GM20431 (cell line): ENCODE measurements around the gene TCF4.

Experiments used
- in situ Hi-C: fragments of 300-500 bp; cut with MseI, MboI; formaldehyde crosslinking; loops from one replicate; pipeline ENCODE4 v1.15.0; 2020; ENCODE audit warnings: low sequenced_read_pairs; ENCODE audit not compliant: unreplicated experiment

TCF4 gene

DNA sequence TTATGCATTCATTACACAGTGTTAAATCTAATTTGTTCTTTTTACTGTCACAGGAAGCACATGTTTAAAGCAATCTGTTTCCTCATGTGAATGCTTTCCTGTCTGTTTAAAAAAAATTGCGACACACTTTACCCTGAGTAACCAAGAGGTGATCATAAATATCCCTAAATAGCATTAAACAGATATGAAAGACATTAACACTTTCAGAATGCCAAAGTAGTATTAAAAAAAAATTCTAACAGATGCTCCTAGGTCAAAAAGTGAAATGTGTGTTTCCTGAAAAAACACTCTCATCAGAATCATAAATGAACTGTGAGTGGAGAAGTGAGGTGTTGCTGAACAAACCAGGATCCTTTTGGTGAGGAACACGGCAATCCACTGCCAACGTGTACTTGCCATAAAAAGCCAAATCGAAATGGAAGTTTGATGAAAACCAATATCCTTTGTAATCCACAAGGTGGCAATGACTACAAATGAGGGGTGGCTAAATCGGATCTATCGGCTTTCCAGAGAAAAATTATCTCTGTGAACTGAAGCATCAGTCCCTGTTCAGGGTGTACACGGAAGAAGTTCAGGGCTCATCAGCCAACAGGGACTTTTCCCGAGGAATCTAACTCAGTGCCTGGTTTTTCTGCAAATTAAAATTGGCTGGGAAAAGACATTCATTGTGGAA is 248.9 kb downstream of the TCF4 start:
- in situ Hi-C loops: no loop called here

DNA sequence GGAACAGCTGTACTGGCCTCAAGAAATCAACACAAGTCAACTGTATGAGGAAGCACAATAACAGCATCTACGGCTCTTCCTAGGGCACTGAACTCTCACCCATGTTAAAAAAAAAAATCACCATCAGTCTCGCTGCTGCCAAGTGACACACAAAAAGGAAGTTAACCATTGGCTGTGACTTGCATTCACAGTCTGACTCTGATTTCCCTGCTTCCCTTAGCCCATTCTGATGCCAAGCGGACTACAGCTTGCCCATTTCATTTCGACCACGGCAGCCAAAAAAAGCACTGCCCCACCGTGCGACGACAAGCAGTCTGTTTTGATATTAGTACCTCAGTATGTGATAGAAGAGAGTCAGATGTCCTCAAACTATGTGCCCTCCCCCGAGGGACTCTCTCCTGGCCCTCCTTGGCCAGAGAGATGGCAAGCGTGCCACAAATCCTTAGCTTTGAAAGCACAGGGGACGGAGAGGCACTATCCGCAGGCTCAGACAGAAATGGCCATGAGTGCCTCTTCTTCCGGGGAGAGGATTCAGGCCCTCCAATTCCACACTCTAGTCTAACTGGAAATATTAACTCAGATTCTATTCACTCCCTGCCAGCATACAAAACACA is 250.0 kb downstream of the TCF4 start:
- in situ Hi-C loops: no loop called here

DNA sequence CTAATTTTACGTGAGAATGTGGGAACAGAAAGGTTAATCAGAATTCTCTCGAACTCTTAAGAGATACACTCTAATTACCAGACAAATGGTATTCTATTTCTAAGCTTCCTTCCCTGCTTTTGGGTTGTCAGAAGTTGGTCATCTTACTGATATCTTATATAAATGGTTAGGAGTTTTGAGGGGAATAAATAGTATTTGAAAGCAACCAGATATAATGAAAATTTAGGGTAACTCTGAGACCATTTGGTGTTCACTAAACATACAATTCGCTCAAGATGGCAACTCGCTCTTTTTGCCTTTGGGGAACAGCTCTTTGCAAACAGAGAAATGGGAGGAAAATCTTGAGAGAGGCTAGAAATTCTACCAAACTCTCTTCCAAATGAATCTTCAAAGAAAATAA is 250.9 kb downstream of the TCF4 start:
- in situ Hi-C loops: no loop called here

DNA sequence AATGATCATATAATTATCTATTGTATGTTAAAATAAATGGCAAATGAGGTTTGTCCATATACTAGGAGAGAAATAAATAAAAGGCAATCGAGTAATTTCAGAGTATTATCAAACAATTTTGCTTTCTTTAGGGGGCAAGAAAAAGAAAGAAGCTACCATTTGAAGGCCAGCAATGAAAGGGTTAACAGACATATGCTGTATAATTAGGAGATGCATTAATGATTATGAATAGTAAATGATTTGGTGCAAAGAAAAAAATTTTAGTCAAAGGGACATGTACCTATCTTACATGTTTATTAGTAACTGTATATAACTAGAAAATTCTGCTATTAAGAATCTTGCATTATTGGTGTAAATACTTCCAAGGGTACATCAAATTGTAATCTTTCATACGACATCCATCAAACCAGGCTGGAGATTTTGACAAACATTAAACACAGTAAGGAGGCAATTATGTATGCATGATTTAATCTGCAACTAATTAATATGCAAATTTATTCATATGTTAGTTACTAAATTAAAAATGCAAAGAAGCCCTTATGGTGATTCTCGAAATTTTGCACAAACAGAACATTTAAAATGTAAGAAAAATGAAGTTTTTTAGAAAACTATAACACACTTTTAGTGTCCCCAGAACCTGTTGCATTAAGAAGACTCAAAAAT is 251.4 kb downstream of the TCF4 start:
- in situ Hi-C loops: no loop called here

DNA sequence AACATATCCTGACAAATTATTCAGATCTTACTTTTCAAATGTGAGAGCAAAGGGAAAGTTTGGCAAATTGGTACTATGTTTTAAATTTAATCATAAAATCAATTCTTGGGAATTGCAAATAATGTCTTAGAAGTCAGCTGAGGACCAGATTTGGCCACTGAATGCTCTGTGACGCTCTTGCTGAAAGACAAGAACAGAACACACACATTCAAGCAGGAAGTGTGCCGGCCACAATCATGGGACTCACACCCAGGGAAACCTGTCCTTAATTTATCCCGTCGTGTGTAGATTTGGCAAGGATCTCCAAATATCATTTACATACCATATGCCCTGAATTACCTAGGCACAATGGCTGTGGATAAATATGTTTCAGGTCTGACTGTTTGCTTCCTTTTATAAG is 253.1 kb downstream of the TCF4 start:
- in situ Hi-C loops: no loop called here

DNA sequence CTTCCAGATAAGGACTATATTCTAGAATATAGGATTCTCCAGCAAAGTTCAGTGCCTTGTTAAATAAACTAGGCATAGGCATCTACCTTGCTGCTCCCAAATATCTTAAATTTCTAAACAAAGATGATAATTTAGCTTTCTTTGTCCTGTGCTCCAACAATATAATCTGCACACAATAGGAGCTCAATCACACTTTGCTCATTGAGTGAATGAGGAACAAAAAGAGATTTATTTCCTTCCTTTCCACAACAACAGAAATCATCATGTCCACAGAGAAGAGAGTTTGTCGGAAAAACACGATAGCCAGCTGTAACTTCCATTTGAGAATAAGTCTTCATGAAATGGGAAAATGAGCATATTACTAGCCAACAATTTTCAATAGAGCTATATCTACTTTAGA is 256.7 kb downstream of the TCF4 start:
- in situ Hi-C loops: no loop called here

DNA sequence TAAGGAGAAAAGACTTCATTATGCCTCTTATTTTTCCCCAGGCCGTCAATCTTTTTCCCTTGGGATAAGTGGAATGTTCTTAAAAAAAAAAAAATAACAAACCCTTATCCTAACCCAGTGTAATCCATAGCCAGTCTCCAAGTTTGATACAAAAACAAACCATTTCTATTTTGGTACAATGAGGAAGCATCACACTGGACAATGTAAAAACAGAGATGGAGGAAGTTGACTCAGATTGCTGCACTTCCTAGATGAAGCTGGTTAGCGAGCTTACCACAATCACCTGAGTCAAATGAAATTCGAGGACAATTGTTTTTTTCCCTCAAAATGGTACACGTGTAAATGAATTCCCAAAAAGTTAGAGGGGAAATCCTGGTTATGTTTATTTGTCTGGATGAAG is 259.7 kb downstream of the TCF4 start:
- in situ Hi-C loops: no loop called here

DNA sequence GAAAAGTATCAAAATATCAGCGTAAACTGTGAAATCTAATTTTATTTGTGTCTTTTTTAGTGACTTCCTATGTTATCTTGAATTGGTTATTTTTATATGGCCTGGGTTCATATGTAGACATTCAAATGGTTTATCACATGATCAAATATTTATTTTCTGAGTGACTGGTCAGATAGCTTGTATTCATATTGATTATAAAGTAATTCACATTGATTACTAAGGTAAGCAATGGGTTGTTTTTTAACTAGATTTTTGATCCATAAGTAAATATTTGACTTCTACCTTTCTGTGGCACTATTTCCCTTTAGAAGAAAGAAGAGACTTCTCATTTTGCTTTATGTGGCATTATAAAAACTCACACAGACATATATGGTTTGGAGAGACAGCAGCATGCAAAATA is 260.5 kb downstream of the TCF4 start:
- in situ Hi-C loops: no loop called here

DNA sequence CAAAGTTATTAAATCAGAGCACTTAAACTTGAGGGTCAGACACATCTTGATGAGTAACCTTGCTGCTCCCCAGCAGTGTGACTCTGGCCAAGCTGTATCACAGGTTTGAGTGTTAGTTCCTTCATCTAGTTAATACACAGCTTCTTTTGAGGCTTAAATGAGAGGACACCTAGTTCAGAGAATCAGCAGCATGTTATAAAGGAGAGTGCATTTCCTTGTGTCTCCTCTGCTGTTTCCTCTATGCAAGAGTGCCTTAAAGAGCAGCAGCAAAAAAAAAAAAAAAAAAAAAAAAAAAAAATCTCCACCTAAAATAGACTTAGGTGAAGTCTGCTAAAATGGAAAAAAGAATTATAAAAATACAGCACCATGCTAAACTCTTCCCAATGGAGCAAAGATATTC is 261.9 kb downstream of the TCF4 start:
- in situ Hi-C loops: no loop called here

DNA sequence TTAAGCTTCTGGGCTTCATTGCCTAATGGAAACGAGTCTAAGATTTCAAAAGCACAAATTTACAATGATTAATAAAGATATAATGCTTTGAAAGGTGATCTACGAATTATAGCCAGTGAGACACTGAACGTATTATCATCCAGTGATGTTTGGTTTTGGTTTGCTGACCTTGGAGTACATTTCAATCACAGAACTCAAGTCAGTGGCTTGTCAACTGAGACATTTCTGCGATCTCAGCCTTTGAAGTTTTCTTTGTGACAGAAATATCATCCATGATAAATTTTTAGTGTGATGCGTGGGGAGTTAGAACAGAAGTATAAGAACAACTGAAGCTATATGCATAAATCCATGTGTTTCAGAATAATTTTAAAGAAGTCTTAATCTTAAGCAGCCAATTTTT is 263.8 kb downstream of the TCF4 start:
- in situ Hi-C loops: no loop called here

DNA sequence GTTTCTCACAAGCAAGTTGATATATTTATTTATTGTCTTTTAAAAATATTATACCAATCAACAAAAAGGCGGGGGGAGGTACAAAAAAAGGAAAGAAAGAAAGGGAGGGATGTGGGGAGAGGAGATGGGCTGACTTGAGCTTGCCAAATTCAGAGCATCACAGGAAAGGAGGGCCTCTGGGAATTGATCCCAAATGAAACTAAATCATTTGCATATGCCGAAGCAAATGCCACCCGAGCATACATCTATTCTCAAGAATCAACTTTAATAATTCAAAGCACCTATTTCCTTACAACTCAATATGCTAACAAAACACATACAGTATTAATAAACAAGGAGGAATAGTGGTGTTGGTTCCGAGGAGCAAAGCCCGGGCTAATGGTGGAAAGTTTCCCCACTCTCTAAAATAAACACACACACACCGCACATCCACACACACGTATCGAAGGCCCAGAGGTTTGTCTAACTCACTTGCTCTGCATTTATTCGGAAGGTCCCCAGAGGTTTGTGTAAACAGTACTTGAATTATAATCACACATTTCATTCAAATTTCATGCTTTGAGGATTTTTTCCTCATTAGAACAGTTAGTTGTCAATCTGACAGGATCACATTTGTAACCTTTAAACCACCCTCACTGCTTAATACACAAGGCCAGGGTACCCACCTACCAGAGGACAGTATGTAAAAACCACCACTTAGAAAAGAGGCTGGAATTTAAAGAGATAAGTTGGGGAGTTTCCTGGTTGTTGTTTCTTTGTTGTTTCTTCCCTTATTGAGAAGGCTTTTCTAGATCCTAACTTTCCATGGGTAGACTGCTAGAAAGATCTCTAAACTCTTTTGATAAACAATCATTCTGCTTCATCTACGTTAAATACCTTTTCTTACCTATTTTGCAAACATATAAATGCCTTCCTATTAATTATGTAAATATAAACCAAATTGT is 264.7 kb downstream of the TCF4 start:
- in situ Hi-C loops: no loop called here

DNA sequence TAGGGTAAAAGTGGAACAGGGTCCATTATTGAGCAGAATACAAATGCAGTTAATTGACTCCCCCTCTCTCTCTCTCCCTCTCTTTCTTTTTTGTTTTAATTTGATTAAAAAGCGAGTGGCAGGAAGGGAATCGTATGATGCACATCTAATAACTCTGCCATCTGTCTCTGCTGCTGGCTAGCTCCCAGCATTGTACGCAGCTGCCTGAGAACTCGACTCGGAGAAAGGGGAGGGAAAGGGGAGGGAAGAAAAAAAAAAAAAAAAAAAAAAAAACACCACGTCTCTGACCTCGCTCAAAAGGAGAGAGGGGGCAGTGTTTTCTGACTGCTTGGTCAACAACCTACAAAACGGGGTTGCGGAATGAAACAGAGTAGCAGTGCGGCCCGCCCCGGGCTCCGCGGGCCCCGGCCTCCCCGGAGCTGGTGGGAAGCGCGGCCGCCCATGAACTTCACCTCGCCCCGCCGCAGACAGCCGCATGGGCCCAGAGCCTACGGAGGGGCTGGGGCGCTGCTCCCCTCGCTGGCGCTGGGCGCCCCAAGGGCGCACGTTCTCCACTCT is 265.7 kb downstream of the TCF4 start:
- in situ Hi-C loops: no loop called here

DNA sequence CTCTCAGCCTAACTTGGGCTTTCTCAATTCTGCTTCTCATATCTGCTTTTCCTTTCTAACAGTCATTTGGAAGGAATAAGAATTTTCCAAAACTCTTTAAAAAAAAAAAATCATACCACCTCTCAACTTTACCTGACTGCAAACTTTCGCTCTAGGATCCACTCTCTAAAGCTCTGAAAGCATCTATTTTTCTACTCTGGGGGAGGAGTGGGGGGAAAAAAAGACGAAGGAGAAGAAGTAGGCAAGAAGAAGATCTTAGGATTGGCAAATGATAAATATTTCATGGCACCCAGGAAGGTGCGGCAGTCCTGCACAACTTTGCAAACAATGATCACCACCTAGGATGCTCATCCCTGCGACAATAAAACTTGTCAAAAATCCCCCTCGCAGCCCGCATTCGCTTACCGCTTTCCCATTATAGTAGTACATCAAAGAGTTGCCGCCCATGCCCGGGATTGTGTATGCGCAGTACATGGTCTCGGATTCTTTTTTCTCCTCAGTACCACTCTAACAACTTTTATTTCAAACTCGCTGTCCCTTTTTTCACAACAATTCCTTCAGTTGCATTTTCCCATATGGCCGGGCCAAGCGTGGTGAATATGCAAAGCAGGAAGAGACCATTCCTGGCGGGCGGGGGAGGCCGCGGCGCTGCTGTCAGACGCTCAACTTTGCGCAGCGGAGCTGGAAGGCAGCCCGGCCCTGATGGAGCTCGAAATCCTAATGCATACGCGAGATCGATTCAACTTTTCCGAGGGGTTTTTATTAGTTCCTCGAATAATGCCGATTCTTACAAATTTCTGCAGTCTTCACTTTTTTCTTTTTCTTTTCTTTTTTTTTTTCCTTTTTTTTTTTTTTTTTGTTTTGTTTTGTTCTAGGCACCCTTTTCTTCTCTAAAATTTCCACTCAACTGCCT is 266.5 kb downstream of the TCF4 start:
- in situ Hi-C loops: no loop called here

DNA sequence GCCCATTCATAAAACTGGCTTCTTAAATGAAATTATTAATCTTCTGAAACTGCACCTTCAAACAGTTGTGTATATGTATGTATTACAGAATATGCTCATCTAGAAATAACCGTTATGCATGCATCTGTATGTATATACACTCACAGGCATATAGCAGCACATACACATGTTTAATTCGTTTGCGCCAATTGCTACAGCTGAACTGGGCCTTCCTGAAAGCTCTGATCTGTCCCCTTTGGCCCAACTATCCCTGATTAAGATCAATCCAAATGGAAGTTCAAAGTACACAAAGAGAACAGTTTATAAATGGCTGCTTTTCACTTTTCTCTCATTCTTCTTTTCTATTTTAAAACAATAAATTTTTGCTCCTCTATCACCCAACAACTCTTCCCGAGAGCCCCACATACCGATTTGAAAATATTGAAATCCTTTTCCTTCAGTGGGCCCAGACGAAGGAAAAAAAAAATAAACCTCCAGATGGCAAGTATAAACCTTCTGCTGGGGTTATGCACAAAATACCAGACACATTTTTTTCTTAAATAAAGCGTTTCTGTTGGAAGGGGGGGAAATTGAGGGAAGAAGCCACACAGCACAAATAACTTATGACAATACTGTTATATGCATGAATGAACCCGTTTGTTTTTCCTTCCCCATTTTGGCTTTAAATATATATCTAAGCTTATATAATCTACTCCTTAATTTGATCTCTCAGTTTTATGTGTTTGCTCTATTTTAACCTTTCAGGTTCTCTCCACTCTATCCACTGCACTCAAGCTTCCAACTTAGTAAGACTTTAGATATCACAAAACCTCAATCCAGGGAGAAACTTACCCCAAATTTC is 267.3 kb downstream of the TCF4 start:
- in situ Hi-C loops: no loop called here

DNA sequence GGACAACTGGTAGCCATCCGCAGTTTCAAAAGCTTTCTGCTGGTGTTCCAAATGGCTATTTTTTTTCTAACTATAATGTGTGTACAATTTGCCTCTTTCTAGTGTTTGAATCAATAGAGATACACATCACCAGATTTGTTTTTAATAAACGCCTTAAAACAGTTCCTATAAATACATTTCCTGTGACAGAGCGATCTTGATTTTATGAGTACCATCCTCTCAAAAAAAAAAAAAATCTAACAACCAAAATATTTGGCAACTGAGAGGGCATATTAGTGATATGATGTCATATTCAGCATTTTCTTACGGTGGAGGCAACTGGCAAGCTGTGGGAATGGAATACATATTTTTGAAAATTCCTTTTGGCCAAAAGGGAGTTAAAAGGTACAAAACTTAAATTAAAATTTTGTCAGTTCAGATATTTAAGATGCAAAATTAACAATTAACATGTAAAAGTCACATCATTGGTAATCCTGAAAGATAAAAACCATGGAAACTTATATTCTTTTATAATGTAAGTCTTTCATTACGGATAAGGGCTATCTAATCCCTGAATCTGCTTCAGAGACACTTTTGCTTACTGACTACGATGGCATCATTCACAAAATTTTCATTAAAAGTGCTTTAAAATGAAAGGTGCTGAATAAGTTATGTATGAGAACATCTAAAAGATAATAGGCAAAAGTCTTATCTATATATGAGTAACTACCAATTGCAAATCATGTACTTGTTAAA is 268.4 kb downstream of the TCF4 start:
- in situ Hi-C loops: no loop called here

DNA sequence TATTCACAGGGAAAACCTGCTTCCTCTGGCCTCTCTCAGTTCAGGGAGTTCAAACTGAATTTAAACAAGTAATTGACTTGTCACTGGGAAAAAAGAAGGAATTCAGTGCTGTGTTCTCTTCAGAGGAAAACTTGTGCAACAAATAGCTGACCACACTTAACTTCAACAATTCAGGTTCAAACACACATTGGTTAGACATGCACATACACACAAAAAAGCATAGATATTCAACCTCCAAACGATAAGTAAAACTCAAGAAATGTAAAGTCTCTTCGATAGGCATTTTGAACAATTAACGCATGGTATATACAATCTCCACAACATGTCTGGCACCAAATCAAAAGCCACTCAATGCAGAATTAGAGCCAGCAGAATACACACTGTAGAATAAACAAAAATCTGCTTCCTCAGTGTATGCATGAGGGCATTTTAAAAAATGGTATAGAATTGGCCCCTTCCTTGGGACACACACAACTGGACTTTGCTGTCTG is 269.0 kb downstream of the TCF4 start:
- in situ Hi-C loops: no loop called here

DNA sequence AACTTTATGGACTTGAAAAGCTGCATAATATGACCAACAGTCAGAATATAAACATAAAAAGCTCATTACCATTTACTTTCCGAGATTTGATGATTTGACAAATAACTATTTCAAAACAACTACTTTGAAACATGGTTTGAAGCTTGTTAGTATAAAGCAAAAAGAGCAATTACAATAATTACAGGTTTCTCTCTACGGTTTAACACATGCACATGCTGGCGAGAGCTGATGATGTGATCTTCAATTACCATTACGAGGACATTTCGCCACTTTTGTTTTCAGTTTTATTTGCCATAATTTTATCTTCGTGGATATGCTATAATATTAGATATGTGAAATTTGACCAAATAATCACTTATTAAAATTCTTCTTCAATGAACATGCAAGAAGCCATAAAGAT is 270.1 kb downstream of the TCF4 start:
- in situ Hi-C loops: no loop called here

DNA sequence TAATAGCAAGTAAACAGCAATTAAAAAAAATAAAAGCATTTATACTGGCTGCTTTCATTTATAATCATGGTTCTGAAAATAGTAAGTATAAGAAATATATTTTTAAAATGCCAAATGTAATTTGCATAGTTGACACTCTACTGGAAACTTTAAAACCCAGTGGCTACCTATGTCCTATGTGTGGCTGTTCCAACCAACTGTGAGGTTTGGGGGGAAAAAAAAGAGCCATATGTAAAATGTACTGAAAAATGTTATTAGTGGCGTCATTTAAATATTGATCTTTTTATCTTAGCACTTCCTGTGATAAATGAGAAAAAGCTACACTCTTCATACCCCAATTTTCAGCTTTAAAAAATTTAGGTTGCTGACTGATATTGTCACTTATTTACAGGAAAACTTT is 270.7 kb downstream of the TCF4 start:
- in situ Hi-C loops: no loop called here
